Measurements from ENCODE around the gene CSHL1.
"Not testable (repeated sequence)": the region's sequence is repeated elsewhere in the genome, so short reads cannot be mapped to it uniquely, and the experiment has no call there.

The CSHL1 gene

GRCh38 chr17:63941162-63941561 lies 30.1 kb upstream of the CSHL1 start:
- no peak for DNase-seq (ENCODE audit: low read depth in 4 of 4, low spot score in 1 of 4)

- DNase-seq (ENCODE audit: low read depth in 4 of 4, low spot score in 1 of 4), result no peak
Observed at GRCh38 chr17:63940584-63940983, 29.5 kb upstream of the CSHL1 start.

GRCh38 chr17:63939884-63940283 lies 28.8 kb upstream of the CSHL1 start:
- no peak for DNase-seq (ENCODE audit: low read depth in 4 of 4, low spot score in 1 of 4)

- no peak for DNase-seq (ENCODE audit: low read depth in 4 of 4, low spot score in 1 of 4)
Observed at GRCh38 chr17:63939401-63939800, 28.3 kb upstream of the CSHL1 start.

DNA sequence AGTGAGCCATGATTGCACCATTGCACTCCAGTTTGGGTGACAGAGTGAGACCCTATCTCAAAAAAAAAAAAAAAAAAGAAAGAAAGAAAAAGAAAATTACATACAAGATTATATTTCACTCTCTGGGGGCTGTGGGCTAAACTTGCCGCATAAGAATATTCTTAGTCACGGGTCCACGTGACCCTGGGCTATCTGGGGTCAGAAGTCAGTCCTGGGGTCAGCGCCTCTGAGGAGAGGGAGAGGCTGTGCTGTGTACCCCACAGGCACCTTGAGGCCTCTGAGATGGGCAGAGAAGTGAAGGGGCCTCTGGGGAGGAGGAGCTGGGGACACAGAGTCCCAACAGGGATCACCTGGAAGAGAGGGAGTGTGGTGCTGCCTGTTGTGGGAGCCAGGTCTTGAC lies 26.9 kb upstream of the CSHL1 start:
- no peak for DNase-seq (ENCODE audit: low read depth in 4 of 4, low spot score in 1 of 4)

DNA sequence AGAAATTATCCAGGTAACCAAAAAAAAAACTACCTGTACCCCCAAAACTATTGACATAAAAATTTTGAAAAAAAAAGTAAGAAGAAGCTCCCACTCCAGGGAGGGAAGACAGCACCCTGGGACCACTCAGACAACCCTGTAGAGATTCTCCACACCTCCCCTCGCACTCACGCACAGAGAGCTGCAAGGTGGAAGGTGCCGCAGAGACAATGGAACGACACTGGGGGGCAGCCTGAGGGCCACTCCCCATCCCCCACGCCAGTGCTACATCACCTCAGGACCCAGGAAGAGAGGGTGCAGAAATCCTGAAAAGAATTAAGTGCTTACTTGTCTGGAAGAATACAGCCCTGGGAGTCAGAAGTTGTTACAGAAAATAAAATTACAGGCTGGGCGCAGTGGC lies 26.3 kb upstream of the CSHL1 start:
- no peak for DNase-seq (ENCODE audit: low read depth in 4 of 4, low spot score in 1 of 4)

- no peak for DNase-seq (ENCODE audit: low read depth in 4 of 4, low spot score in 1 of 4)
Observed at GRCh38 chr17:63934183-63935112, 23.4 kb upstream of the CSHL1 start.

DNA sequence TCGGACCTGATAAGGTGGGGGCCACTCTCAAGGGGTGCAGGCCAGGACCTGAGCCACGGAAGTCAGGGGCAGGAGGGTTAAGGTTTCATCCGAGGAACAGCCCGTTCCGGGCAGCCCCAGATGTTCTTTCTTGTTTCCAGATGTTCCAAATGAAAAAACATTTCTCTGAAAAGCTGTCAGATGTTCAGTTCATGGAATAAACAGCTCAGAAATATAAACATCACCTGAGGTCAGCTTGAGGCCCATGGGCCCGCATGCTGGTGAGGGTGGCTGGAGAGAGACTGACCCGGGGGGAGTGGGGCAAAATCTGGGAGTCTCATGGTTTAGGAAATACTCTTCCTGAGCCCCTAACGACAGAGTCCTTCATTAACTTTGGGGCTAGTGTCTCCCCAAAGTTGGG lies 22.5 kb upstream of the CSHL1 start:
- DNase-seq (ENCODE audit: low read depth in 4 of 4, low spot score in 1 of 4), result no peak

DNA sequence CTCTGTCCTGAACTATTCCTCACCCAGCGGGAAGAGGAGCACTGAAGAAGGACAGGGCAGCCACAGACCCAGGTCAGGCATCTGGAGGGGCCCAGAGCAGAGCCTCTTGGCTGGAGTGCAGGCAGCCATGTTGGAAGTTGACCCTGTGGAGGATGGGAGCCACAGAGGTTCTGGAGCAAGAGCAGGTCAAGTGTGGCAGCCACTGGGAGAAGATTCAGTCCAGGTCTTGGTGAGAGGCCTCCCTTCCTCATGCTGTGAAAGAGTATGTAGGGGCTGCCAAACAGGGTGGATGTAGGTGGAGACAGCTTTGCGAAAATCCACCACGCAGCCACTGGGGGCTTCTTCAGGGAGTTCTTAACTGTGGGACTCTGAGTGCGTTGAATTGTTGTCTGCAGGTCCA lies 21.7 kb upstream of the CSHL1 start:
- DNase-seq (ENCODE audit: low read depth in 4 of 4, low spot score in 1 of 4), result no peak

- DNase-seq (ENCODE audit: low read depth in 4 of 4, low spot score in 1 of 4), result peak in 2 of 4 experiments; percentile 24 to 36
Observed at GRCh38 chr17:63931981-63932561, 21.0 kb upstream of the CSHL1 start, which contains the start of gene CD79B. CD79B (minus strand) TSS chr17:63932331; CDS start chr17:63932261, 70 bp downstream.

DNA sequence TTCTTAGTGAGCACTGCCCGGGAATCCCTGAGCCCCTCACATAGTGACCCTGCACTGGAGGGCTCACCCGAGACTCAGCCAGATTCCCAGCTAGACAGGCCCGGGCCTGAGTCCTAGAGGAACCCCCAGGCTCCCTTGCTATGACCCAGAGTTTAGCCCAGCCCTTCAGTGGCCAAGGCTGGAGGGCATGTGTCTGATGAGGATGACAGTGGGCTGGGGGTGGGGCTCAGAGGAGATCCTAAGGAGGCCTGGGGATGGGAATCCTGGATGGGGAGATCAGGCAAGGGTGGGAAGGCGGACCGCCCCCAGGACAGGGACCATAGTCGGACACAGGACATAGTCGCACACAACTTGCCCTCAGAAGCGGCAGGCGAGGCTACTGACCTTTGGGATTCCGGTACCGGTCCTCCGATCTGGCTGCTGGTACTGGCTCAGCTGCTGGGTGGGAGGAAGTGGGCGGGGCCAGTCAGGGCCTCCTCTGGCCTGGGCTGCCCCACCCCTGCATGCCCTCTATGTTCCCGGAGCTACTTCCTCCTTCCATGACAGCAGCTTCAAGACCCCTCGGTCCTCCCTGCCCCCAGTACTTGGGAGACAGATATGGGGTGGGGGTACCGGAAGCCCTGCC lies 20.0 kb upstream of the CSHL1 start:
- DNase-seq (ENCODE audit: low read depth in 4 of 4, low spot score in 1 of 4), result peak in 2 of 4 experiments; percentile 15 to 60

GRCh38 chr17:63929860-63930766 lies 19.1 kb upstream of the CSHL1 start:
- no peak for DNase-seq (ENCODE audit: low read depth in 4 of 4, low spot score in 1 of 4)

GRCh38 chr17:63928966-63929695 lies 18.1 kb upstream of the CSHL1 start:
- no peak for DNase-seq (ENCODE audit: low read depth in 4 of 4, low spot score in 1 of 4)

DNA sequence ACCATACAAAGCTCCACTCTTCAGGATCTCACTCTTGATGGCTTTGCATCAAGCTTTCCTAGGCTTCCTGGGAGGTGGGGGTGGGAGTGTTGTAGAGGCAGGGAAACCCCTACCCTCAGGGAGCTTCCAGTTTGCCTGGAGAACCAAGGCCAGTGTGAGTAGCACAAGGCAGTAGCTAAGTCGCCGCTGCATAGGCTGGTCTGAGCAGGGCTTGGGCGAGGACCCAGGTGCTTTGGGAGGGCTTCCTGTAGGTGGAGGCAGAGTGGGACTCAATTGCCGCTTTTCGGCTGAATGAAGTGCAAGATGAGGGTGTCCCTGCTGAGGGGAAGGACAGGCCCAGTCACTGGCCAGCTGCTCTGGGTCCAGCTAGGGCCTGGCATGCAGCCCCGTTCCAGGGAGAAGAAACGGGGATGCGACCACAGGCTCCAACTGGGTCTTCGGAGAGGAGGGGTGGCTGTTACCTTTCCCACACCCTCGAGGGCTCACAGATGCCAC lies 17.2 kb upstream of the CSHL1 start:
- no peak for DNase-seq (ENCODE audit: low read depth in 4 of 4, low spot score in 1 of 4)

GRCh38 chr17:63927464-63928171 lies 16.6 kb upstream of the CSHL1 start:
- no peak for DNase-seq (ENCODE audit: low read depth in 4 of 4, low spot score in 1 of 4)

DNA sequence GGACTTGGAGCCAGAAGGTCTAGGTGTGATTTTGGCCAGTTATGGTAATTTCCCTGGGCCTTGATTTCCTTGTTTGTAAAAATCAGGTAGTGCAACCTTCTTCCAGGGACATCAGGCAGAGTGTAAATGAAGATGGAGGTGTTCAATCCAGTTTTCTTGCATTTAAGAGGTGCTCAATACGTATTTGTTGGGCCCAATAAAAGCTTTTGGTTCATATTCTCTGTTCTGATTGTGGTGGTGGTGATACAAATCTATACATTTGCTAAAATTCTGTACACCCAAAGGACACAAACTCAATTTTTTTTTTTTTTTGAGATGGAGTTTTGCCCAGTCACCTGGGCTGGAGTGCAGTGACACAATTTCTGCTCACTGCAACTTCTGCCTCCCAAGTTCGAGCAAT lies 15.1 kb upstream of the CSHL1 start:
- DNase-seq (ENCODE audit: low read depth in 4 of 4, low spot score in 1 of 4), result no peak

GRCh38 chr17:63925615-63926014 lies 14.6 kb upstream of the CSHL1 start:
- DNase-seq (ENCODE audit: low read depth in 4 of 4, low spot score in 1 of 4), result no peak

- DNase-seq (ENCODE audit: low read depth in 4 of 4, low spot score in 1 of 4), result not testable (repeated sequence)
Observed at GRCh38 chr17:63922402-63922801, 11.3 kb upstream of the CSHL1 start.

GRCh38 chr17:63920779-63921178 lies 9.7 kb upstream of the CSHL1 start:
- DNase-seq (ENCODE audit: low read depth in 4 of 4, low spot score in 1 of 4), result not testable (repeated sequence)
